B cell (primary cell): ENCODE measurements around the gene SMARCE1. TPM values are rescaled to one million over a fixed set of nuclear protein-coding genes. Genes with fewer than 3 reads are reported as not detected.
A peak's percentile ranks its signal among the peaks of the same experiment; 100 is the strongest.

Source experiments
- ATAC-seq: fragments of 200-7000 bp; cut with Tn5 transposase; one replicate; pipeline ENCODE4 v1.10.0; 2021; ENCODE audit warnings: low read depth, mild to moderate bottlenecking, moderate number of reproducible peaks, moderate library complexity
- CTCF ChIA-PET: fragments of 350-600 bp; sonication (Branson Sonifier 250); formaldehyde crosslinking; loops from one replicate; lab custom pipeline; 2021; ENCODE audit warnings: antibody characterized with exemption, inconsistent platforms; lab: Charles Lee
- POLR2A ChIA-PET: fragments of 350-600 bp; sonication (Branson Sonifier 250); formaldehyde crosslinking; loops from one replicate; lab custom pipeline; 2021; ENCODE audit warnings: antibody characterized with exemption; lab: Charles Lee
- DNase-seq: peaks from one replicate; pipeline ENCODE4 v3.0.0; 2013
- H2AFZ ChIP-seq: 2 replicates; pipeline ENCODE4 v1.6.1; 2012; ENCODE audit warnings: mild to moderate bottlenecking, low read depth, low read length; ENCODE audit not compliant: insufficient read depth, poor library complexity, severe bottlenecking
- H3K27ac ChIP-seq, 2 donors: 1 replicate in 1 of 2; 2 replicates in 1 of 2; pipeline ENCODE4 v1.5.1; 2012 to 2013; ENCODE audit warnings: low read length in 2 of 2, mild to moderate bottlenecking in 2 of 2, moderate library complexity in 1 of 2
- H3K27me3 ChIP-seq, 4 experiments: fragments of 200-600 bp in 1 of 4; sonication (generic) in 1 of 4; replicated peaks in 1 of 4; 1 replicate in 2 of 4; 2 replicates in 2 of 4; pipeline versions ENCODE4 v1.6.1 to v1.7.0; 2013 to 2016; ENCODE audit warnings: low read length in 3 of 4, mild to moderate bottlenecking in 2 of 4, mixed read lengths in 1 of 4, moderate library complexity in 1 of 4; ENCODE audit not compliant: insufficient read depth in 4 of 4, control insufficient read depth in 3 of 4; ENCODE audit errors: control extremely low read depth in 1 of 4
- H3K36me3 ChIP-seq, 2 experiments: replicated peaks in 1 of 2; 1 replicate in 1 of 2; 2 replicates in 1 of 2; pipeline versions ENCODE4 v1.6.1 to v1.7.1; 2013; ENCODE audit warnings: low read length in 1 of 2; ENCODE audit not compliant: insufficient read depth in 2 of 2, control insufficient read depth in 1 of 2; ENCODE audit errors: control extremely low read depth in 1 of 2, extremely low read depth in 1 of 2
- H3K4me1 ChIP-seq, 2 donors: fragments of 200-600 bp in 1 of 2; sonication (generic) in 1 of 2; 1 replicate in 1 of 2; 2 replicates in 1 of 2; pipeline versions ENCODE4 v1.5.1 to v1.6.1; 2013 to 2017; ENCODE audit warnings: low read length in 2 of 2; ENCODE audit not compliant: control insufficient read depth in 2 of 2, insufficient read depth in 2 of 2
- H3K4me2 ChIP-seq: replicated peaks from 2 replicates; pipeline ENCODE3; 2012; ENCODE audit warnings: mild to moderate bottlenecking, low read depth, low read length; ENCODE audit not compliant: poor library complexity, severe bottlenecking
- H3K4me3 ChIP-seq, 5 experiments: fragments of 200-600 bp in 1 of 5; sonication (generic) in 1 of 5; 1 replicate in 3 of 5; 2 replicates in 2 of 5; pipeline versions ENCODE4 v1.5.1 to v1.7.0; 2011 to 2016; ENCODE audit warnings: low read length in 4 of 5, mild to moderate bottlenecking in 4 of 5, low read depth in 2 of 5, control low read depth in 1 of 5, moderate library complexity in 1 of 5; ENCODE audit not compliant: insufficient read depth in 1 of 5; ENCODE audit errors: control extremely low read depth in 1 of 5, extremely low read depth in 1 of 5
- H3K79me2 ChIP-seq: fragments of 200-600 bp; sonication (generic); one replicate; pipeline ENCODE4 v1.6.0; 2016; ENCODE audit warnings: low read length; ENCODE audit not compliant: control insufficient read depth, insufficient read depth
- H3K9ac ChIP-seq: fragments of 200-600 bp; sonication (generic); 2 replicates; pipeline ENCODE4 v1.6.1; 2017; ENCODE audit warnings: mild to moderate bottlenecking, low read length, moderate library complexity
- H3K9me3 ChIP-seq, 3 donors: one replicate each; pipeline versions ENCODE4 v1.6.1 to v1.7.1; 2013; ENCODE audit warnings: low read length in 2 of 3; ENCODE audit not compliant: control insufficient read depth in 2 of 3, insufficient read depth in 1 of 3; ENCODE audit errors: control extremely low read depth in 1 of 3
- H4K20me1 ChIP-seq: 2 replicates; pipeline ENCODE4 v1.6.0; 2012; ENCODE audit warnings: mild to moderate bottlenecking, low read length; ENCODE audit not compliant: insufficient read depth, control insufficient read depth, poor library complexity, severe bottlenecking
- H3K27ac Mint-ChIP-seq: one replicate; pipeline ENCODE4 v1.8.0; 2021; ENCODE audit warnings: mixed read lengths
- H3K27me3 Mint-ChIP-seq: one replicate; pipeline ENCODE4 v1.8.0; 2021; ENCODE audit warnings: mixed read lengths
- H3K4me1 Mint-ChIP-seq: one replicate; pipeline ENCODE4 v1.8.0; 2021; ENCODE audit warnings: mixed read lengths
- H3K4me3 Mint-ChIP-seq: one replicate; pipeline ENCODE4 v1.8.0; 2021; ENCODE audit warnings: mixed read lengths
- H3K9me3 Mint-ChIP-seq: one replicate; pipeline ENCODE4 v1.8.0; 2022; ENCODE audit warnings: mixed read lengths; ENCODE audit not compliant: insufficient read depth
- CTCF ChIP-seq: fragments of 200-600 bp; IDR thresholded peaks from one replicate; pipeline ENCODE4 v1.8.0; 2022; ENCODE audit warnings: antibody characterized with exemption, mild to moderate bottlenecking
- EZH2 ChIP-seq: IDR thresholded peaks from 2 replicates; pipeline ENCODE4 v1.6.1; 2012; ENCODE audit warnings: borderline replicate concordance, low read depth, mild to moderate bottlenecking, moderate library complexity, low read length; ENCODE audit not compliant: insufficient read depth, poor library complexity, severe bottlenecking
- WGBS: methylation state at CpG from one replicate; pipeline ENCODE4 v1.1.5; 2013; ENCODE audit warnings: missing lambda C conversion rate; ENCODE audit not compliant: insufficient coverage; 5-methylcytosine and 5-hydroxymethylcytosine counted together
- intact Hi-C: fragments of 100-400 bp; cut with micrococcal nuclease; formaldehyde crosslinking; loops from one replicate; pipeline ENCODE4 v1.10.0; 2022
- polyA plus RNA-seq: library from polyadenylated mRNA; depleted of rRNA; stranded (reverse); fragments of >200 nt; gene quantifications from 2 replicates; pipeline ENCODE4 v1.2.3, GENCODE V29; 2012
- total RNA-seq, 2 donors: library from RNA; stranded (reverse); fragments of 120-200 nt in 1 of 2; gene quantifications; 1 replicate in 1 of 2; 2 replicates in 1 of 2; pipeline versions ENCODE4 v1.2.3 to v1.2.4, GENCODE V29; 2013 to 2022

SMARCE1 gene
- total and polyA plus RNA-seq, 2 donors (not counting 1 experiment from before 2014, with no cell fraction given), result 19.9 to 128 TPM

GRCh38 chr17:40602445-40603443, 44.9 kb downstream of the SMARCE1 start:
- Mint-ChIP-seq H3K4me1 (peaks cover 65% of the 10 kb centered on the region), H3K27me3 (no peaks in the 10 kb centered on the region), H3K9me3 (no peaks in the 10 kb centered on the region), H3K4me3 (no peak overlapping the region), H3K27ac (peak overlapping the region; percentile 78)
- no peak for DNase-seq
- H3K27me3 ChIP-seq, result no peaks in the 10 kb centered on the region
- peaks cover 43 to 51% of the 10 kb centered on the region in 2 donors for H3K4me1 ChIP-seq
- intact Hi-C loops, result no loop called here
- 85% methylated on average over 19 of the region's 22 CpGs for WGBS
- H3K9me3 ChIP-seq, result no peaks in the 10 kb centered on the region
- ChIA-PET CTCF (interaction anchor here (1.2 to 4.8 kb wide), 4 partner anchors 12 to 120 kb away, joined by 3 to 45 read pairs (median 14); no protein-coding TSS in a partner anchor), POLR2A (interaction anchor here (0.6 to 4.1 kb wide), 3 partner anchors 12 to 69 kb away, joined by 3 to 22 read pairs (median 3); no protein-coding TSS in a partner anchor)
- peak overlapping the region; percentile 54 for H2AFZ ChIP-seq
- no peak overlapping the region for H3K4me3 ChIP-seq
- no peak for TF ChIP-seq CTCF
- no peak for TF ChIP-seq EZH2
- no peak for ATAC-seq
- no peaks in the 10 kb centered on the region for H3K79me2 ChIP-seq
- H3K4me2 ChIP-seq, result no peak overlapping the region
- H4K20me1 ChIP-seq, result no peaks in the 10 kb centered on the region
- H3K9ac ChIP-seq, result no peak overlapping the region
- no peak overlapping the region for H3K27ac ChIP-seq
- H3K36me3 ChIP-seq, result no peaks in the 10 kb centered on the region
